Lower leg skin (tissue), 3 donors: ENCODE results near the gene DUSP9.

Experiments used
- POLR2A ChIP-seq, 2 donors: fragments of 450-650 bp; IDR thresholded peaks; one replicate each; pipeline ENCODE4 v1.6.1; 2016 to 2017; ENCODE audit warnings: antibody characterized with exemption in 2 of 2, mild to moderate bottlenecking in 1 of 2, moderate library complexity in 1 of 2
- TF ChIP-seq, protein P1 (sequence below), 3 donors: fragments of 450-650 bp; IDR thresholded peaks; one replicate each; pipeline ENCODE4 v1.5.1; 2016; ENCODE audit warnings: antibody characterized with exemption in 3 of 3, mild to moderate bottlenecking in 3 of 3, moderate library complexity in 2 of 3

GRCh38 chrX:153647461-153648357, 706 bp downstream of the DUSP9 start:
- TF ChIP-seq, protein P1, sequence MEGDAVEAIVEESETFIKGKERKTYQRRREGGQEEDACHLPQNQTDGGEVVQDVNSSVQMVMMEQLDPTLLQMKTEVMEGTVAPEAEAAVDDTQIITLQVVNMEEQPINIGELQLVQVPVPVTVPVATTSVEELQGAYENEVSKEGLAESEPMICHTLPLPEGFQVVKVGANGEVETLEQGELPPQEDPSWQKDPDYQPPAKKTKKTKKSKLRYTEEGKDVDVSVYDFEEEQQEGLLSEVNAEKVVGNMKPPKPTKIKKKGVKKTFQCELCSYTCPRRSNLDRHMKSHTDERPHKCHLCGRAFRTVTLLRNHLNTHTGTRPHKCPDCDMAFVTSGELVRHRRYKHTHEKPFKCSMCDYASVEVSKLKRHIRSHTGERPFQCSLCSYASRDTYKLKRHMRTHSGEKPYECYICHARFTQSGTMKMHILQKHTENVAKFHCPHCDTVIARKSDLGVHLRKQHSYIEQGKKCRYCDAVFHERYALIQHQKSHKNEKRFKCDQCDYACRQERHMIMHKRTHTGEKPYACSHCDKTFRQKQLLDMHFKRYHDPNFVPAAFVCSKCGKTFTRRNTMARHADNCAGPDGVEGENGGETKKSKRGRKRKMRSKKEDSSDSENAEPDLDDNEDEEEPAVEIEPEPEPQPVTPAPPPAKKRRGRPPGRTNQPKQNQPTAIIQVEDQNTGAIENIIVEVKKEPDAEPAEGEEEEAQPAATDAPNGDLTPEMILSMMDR (IDR thresholded peaks at IDR 0.05), result no peak
- no peak for TF ChIP-seq POLR2A (IDR thresholded peaks at IDR 0.05)
